OCI-LY3 (cell line): Measurements from ENCODE around the gene COL16A1.
A peak's percentile ranks its signal among the peaks of the same experiment; 100 is the strongest.

Source experiments
- H2AFZ ChIP-seq: fragments of 200-600, 300-600 bp; shearing (Covaris generic); 2 replicates; pipeline ENCODE4 v1.6.0; 2014; ENCODE audit warnings: antibody characterized with exemption, low read depth, low read length
- H3K27ac ChIP-seq: fragments of 200-600, 300-600 bp; sonication (generic); 2 replicates; pipeline ENCODE4 v1.5.1; 2014; ENCODE audit warnings: mild to moderate bottlenecking, low read length, moderate library complexity, mixed read lengths
- H3K27me3 ChIP-seq: fragments of 200-600, 300-600 bp; sonication (generic); 2 replicates; pipeline ENCODE4 v1.6.1; 2014; ENCODE audit warnings: low read depth, low read length, mixed read lengths
- H3K36me3 ChIP-seq: fragments of 200-600, 300-600 bp; sonication (generic); replicated peaks from 2 replicates; pipeline ENCODE3; 2014; ENCODE audit warnings: low read depth, low read length, mixed read lengths
- H3K4me1 ChIP-seq: fragments of 300-600, 200-600 bp; sonication (generic); 2 replicates; pipeline ENCODE4 v1.6.1; 2014; ENCODE audit warnings: low read length, mixed read lengths
- H3K4me2 ChIP-seq: fragments of 200-600, 300-600 bp; sonication (generic); 2 replicates; pipeline ENCODE4 v1.6.1; 2014; ENCODE audit warnings: low read length, mixed read lengths
- H3K4me3 ChIP-seq: fragments of 300-600, 200-600 bp; sonication (generic); 2 replicates; pipeline ENCODE4 v1.5.1; 2014; ENCODE audit warnings: antibody characterized with exemption, mild to moderate bottlenecking, low read length, moderate library complexity
- H3K79me2 ChIP-seq: fragments of 300-600, 200-600 bp; shearing (Covaris generic); 2 replicates; pipeline ENCODE4 v1.6.1; 2014; ENCODE audit warnings: mild to moderate bottlenecking, low read length, mixed read lengths
- H3K9ac ChIP-seq: fragments of 300-600, 200-600 bp; shearing (Covaris generic); 2 replicates; pipeline ENCODE4 v1.6.0; 2014; ENCODE audit warnings: mild to moderate bottlenecking, low read length, moderate library complexity
- H3K9me3 ChIP-seq: fragments of 200-600, 300-600 bp; shearing (Covaris generic); 2 replicates; pipeline ENCODE4 v1.6.1; 2014; ENCODE audit warnings: low read length, mixed read lengths; ENCODE audit not compliant: insufficient read depth
- H4K20me1 ChIP-seq: fragments of 200-600, 300-600 bp; sonication (generic); 2 replicates; pipeline ENCODE4 v1.6.1; 2016; ENCODE audit warnings: low read length, mixed read lengths; ENCODE audit not compliant: insufficient read depth
- EZH2phosphoT487 ChIP-seq: fragments of 200-600 bp; shearing (Covaris generic); IDR thresholded peaks from 2 replicates; pipeline ENCODE4 v1.6.1; 2018; ENCODE audit warnings: antibody characterized with exemption, mixed run types, low read depth
- TF ChIP-seq, protein P1 (sequence below): fragments of 200-600, 300-600 bp; sonication (generic); IDR thresholded peaks from 2 replicates; pipeline ENCODE4 v1.5.1; 2014; ENCODE audit warnings: antibody characterized with exemption, low read length, low read depth

Gene COL16A1

GRCh38 chr1:31620631-31621497 is 83.0 kb downstream of the COL16A1 start:
- Histone ChIP-seq H3K4me3 (no peak overlapping the region), H3K9ac (no peak overlapping the region), H3K4me2 (no peak overlapping the region), H3K27me3 (no peaks in the 10 kb centered on the region), H3K36me3 (no peaks in the 10 kb centered on the region), H3K9me3 (no peaks in the 10 kb centered on the region), H3K79me2 (no peaks in the 10 kb centered on the region), H4K20me1 (no peaks in the 10 kb centered on the region), H2AFZ (no peak overlapping the region), H3K4me1 (peaks cover 26% of the 10 kb centered on the region), H3K27ac (no peak overlapping the region)
- no peak for TF ChIP-seq EZH2phosphoT487
- TF ChIP-seq, protein P1, sequence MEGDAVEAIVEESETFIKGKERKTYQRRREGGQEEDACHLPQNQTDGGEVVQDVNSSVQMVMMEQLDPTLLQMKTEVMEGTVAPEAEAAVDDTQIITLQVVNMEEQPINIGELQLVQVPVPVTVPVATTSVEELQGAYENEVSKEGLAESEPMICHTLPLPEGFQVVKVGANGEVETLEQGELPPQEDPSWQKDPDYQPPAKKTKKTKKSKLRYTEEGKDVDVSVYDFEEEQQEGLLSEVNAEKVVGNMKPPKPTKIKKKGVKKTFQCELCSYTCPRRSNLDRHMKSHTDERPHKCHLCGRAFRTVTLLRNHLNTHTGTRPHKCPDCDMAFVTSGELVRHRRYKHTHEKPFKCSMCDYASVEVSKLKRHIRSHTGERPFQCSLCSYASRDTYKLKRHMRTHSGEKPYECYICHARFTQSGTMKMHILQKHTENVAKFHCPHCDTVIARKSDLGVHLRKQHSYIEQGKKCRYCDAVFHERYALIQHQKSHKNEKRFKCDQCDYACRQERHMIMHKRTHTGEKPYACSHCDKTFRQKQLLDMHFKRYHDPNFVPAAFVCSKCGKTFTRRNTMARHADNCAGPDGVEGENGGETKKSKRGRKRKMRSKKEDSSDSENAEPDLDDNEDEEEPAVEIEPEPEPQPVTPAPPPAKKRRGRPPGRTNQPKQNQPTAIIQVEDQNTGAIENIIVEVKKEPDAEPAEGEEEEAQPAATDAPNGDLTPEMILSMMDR = no peak

DNA sequence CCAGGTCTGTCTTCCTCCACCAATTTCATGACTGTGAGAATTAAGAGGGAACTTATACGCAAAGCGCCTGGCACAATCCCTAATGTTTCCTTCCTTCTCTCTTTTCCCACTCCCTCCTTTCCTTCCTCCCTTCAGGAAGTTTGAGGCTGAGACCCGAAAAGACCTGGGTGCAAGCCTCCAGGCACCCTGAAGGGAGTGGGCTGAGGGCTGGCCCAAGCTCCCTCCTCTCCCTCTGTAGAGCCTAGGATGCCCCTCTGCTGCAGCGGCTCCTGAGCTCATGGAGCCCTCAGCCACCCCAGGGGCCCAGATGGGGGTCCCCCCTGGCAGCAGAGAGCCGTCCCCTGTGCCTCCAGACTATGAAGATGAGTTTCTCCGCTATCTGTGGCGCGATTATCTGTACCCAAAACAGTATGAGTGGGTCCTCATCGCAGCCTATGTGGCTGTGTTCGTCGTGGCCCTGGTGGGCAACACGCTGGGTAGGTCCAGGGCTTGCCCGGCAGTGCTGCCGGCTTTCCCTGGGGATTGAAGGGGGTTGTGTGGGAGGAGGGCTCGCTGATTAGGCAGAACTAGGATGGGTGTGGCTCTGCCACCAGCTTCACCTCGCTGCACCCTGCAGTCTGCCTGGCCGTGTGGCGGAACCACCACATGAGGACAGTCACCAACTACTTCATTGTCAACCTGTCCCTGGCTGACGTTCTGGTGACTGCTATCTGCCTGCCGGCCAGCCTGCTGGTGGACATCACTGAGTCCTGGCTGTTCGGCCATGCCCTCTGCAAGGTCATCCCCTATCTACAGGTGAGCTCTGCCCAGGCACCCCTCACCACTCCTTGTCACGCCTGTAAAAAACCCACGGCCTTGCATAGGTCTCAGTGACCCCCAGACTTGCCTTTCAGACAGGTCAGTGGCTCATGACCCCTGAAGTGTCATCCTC is 84.6 kb downstream of the COL16A1 start:
- peak overlapping the region; percentile 99; the same call in 1 of the 2 replicates for H3K4me3 ChIP-seq
- no peaks in the 10 kb centered on the region for H3K27me3 ChIP-seq
- no peaks in the 10 kb centered on the region for H3K9me3 ChIP-seq
- H3K79me2 ChIP-seq = no peaks in the 10 kb centered on the region
- H3K27ac ChIP-seq = no peak overlapping the region
- H2AFZ ChIP-seq = no peak overlapping the region; the same call in 1 of the 2 replicates
- no peaks in the 10 kb centered on the region for H3K36me3 ChIP-seq
- no peak for TF ChIP-seq EZH2phosphoT487
- TF ChIP-seq, protein P1 = peak; percentile 5; the same call in 1 of the 2 replicates
- peak overlapping the region; percentile 96 for H3K4me2 ChIP-seq
- H4K20me1 ChIP-seq = no peaks in the 10 kb centered on the region
- peaks cover 20% of the 10 kb centered on the region for H3K4me1 ChIP-seq
- 0 out of 2 replicates have a peak overlapping the region, but pooled peaks have one; percentile 79 for H3K9ac ChIP-seq

- peak overlapping the region; percentile 96 for H3K4me2 ChIP-seq
- no peaks in the 10 kb centered on the region for H3K27me3 ChIP-seq
- peak overlapping the region; percentile 79 for H3K9ac ChIP-seq
- H3K9me3 ChIP-seq = no peaks in the 10 kb centered on the region
- H3K79me2 ChIP-seq = no peaks in the 10 kb centered on the region
- H3K4me1 ChIP-seq = peaks cover 15% of the 10 kb centered on the region
- no peaks in the 10 kb centered on the region for H4K20me1 ChIP-seq
- H3K4me3 ChIP-seq = peak overlapping the region; percentile 99
- H3K27ac ChIP-seq = no peak overlapping the region
- no peak for TF ChIP-seq EZH2phosphoT487
- TF ChIP-seq, protein P1 = peak; percentile 65
- no peaks in the 10 kb centered on the region for H3K36me3 ChIP-seq
- peak overlapping the region; percentile 85 for H2AFZ ChIP-seq
Observed at GRCh38 chr1:31617916-31618746, 85.7 kb downstream of the COL16A1 start.
